Keratinocyte (primary cell): ENCODE data around the gene EPC2. TPM values are rescaled to one million over a fixed set of nuclear protein-coding genes. Genes with fewer than 3 reads are reported as not detected.
A peak's percentile ranks its signal among the peaks of the same experiment; 100 is the strongest.
"Not testable (repeated sequence)": the region's sequence is repeated elsewhere in the genome, so short reads cannot be mapped to it uniquely, and the experiment has no call there.

Experiments used
- DNase-seq: peaks from one replicate; pipeline ENCODE4 v3.0.0-alpha.2; 2011; ENCODE audit warnings: low read depth, missing footprints, low spot score
- FAIRE-seq: peaks from 2 replicates; lab custom pipeline; 2011; peaks lifted over from hg19 to GRCh38; lab: Jason Lieb, UNC
- H2AFZ ChIP-seq: 2 replicates; pipeline ENCODE4 v1.6.0; 2012; ENCODE audit warnings: low read length, control low read depth, inconsistent platforms; ENCODE audit not compliant: control insufficient read depth
- H3K27ac ChIP-seq: 2 replicates; pipeline ENCODE4 v1.5.1; 2011; ENCODE audit warnings: low read length; ENCODE audit not compliant: control insufficient read depth, insufficient read depth
- H3K27me3 ChIP-seq: 3 replicates; pipeline ENCODE4 v1.6.0; 2011; ENCODE audit warnings: low read length; ENCODE audit not compliant: control insufficient read depth, insufficient read depth; ENCODE audit errors: extremely low read depth
- H3K36me3 ChIP-seq, 2 experiments: 2 replicates in 1 of 2; 3 replicates in 1 of 2; pipeline ENCODE4 v1.5.1; 2011; ENCODE audit warnings: low read length in 2 of 2, mild to moderate bottlenecking in 1 of 2; ENCODE audit not compliant: control insufficient read depth in 2 of 2, insufficient read depth in 2 of 2; ENCODE audit errors: extremely low read depth in 1 of 2
- H3K4me1 ChIP-seq: 3 replicates; pipeline ENCODE4 v1.5.1; 2011; ENCODE audit warnings: low read length; ENCODE audit not compliant: control insufficient read depth, insufficient read depth; ENCODE audit errors: extremely low read depth
- H3K4me2 ChIP-seq: 3 replicates; pipeline ENCODE4 v1.6.0; 2011; ENCODE audit warnings: low read depth, low read length; ENCODE audit not compliant: control insufficient read depth, insufficient read depth; ENCODE audit errors: extremely low read depth
- H3K4me3 ChIP-seq, 3 experiments: fragments of 200-600 bp in 1 of 3; sonication (generic) in 1 of 3; 2 replicates in 2 of 3; 3 replicates in 1 of 3; pipeline ENCODE4 v1.5.1; 2011 to 2016; ENCODE audit warnings: low read length in 3 of 3, mild to moderate bottlenecking in 3 of 3, control low read depth in 2 of 3, inconsistent platforms in 1 of 3, low read depth in 1 of 3, mixed read lengths in 1 of 3, mixed run types in 1 of 3, moderate library complexity in 1 of 3; ENCODE audit not compliant: control insufficient read depth in 2 of 3, insufficient read depth in 2 of 3; ENCODE audit errors: extremely low read depth in 1 of 3
- H3K79me2 ChIP-seq: 2 replicates; pipeline ENCODE4 v1.6.0; 2012; ENCODE audit warnings: low read length; ENCODE audit not compliant: control insufficient read depth, insufficient read depth
- H3K9ac ChIP-seq: 3 replicates; pipeline ENCODE4 v1.6.0; 2011; ENCODE audit warnings: low read length; ENCODE audit not compliant: control insufficient read depth, insufficient read depth; ENCODE audit errors: extremely low read depth
- H3K9me1 ChIP-seq: 3 replicates; pipeline ENCODE4 v1.6.0; 2011; ENCODE audit warnings: low read length; ENCODE audit not compliant: control insufficient read depth, insufficient read depth; ENCODE audit errors: extremely low read depth
- H3K9me3 ChIP-seq: 2 replicates; pipeline ENCODE4 v1.5.1; 2012; ENCODE audit warnings: low read depth, low read length; ENCODE audit not compliant: control insufficient read depth
- H4K20me1 ChIP-seq: 3 replicates; pipeline ENCODE4 v1.6.0; 2011; ENCODE audit warnings: low read length; ENCODE audit not compliant: control insufficient read depth, insufficient read depth; ENCODE audit errors: extremely low read depth
- CTCF ChIP-seq, 3 experiments: IDR thresholded peaks in 1 of 3; conservative IDR thresholded peaks in 1 of 3; optimal IDR thresholded peaks in 1 of 3; 2 replicates in 2 of 3; 3 replicates in 1 of 3; pipeline versions ENCODE3 to v1.5.1; 2011; ENCODE audit warnings: low read length in 3 of 3, mild to moderate bottlenecking in 3 of 3, moderate library complexity in 2 of 3, control low read depth in 1 of 3, inconsistent platforms in 1 of 3; ENCODE audit not compliant: insufficient read depth in 2 of 3; ENCODE audit errors: extremely low read depth in 1 of 3
- EZH2 ChIP-seq: IDR thresholded peaks from one replicate; pipeline ENCODE4 v1.6.1; 2012; ENCODE audit warnings: inconsistent platforms, mild to moderate bottlenecking, low read length, moderate library complexity
- dilution Hi-C: fragments of 300-500 bp; cut with MboI; formaldehyde crosslinking; loops from one replicate; pipeline ENCODE4 v1.7.0; 2020; ENCODE audit warnings: low sequenced_read_pairs; ENCODE audit not compliant: extremely low pct_ligation_motif_present
- polyA plus RNA-seq, 5 experiments: library from polyadenylated mRNA; depleted of rRNA in 3 of 5; stranded (reverse) in 3 of 5; stranded (forward) in 1 of 5; unstranded in 1 of 5; fragments of >200 nt; gene quantifications; 1 replicate in 1 of 5; 2 replicates in 3 of 5; 3 replicates in 1 of 5; pipeline versions ENCODE4 v1.2.1 to v1.2.3, GENCODE V29; 2011 to 2012; ENCODE audit warnings: missing spikeins in 2 of 5, low read depth in 1 of 5, low replicate concordance in 1 of 5

The EPC2 gene
- polyA plus RNA-seq, 1 donor (not counting 4 experiments of a cell fraction or from before 2014, with no cell fraction given), result 13.1 TPM

- DNase-seq, result no peak
- Histone ChIP-seq H4K20me1 (peaks cover 7% of the 10 kb centered on the region), H3K9me3 (no peaks in the 10 kb centered on the region)
Observed at GRCh38 chr2:148645539-148646230, 1.1 kb downstream of the EPC2 start.

GRCh38 chr2:148646231-148646559 lies 1.6 kb downstream of the EPC2 start:
- no peak for TF ChIP-seq CTCF (optimal IDR thresholded peaks at IDR 0.05 in 1 of 3, IDR thresholded peaks at IDR 0.05 in 1 of 3, conservative IDR thresholded peaks at IDR 0.05 in 1 of 3; ENCODE audit: extremely low read depth in 1 of 3, insufficient read depth in 2 of 3, low read length in 3 of 3)
- no peak for TF ChIP-seq EZH2
- DNase-seq (no peak), FAIRE-seq (peak; percentile 41)
- dilution Hi-C loops, result no loop called here
- Histone ChIP-seq H3K4me1 (peaks cover 15% of the 10 kb centered on the region), H3K9me3 (no peaks in the 10 kb centered on the region), H3K9ac (peak overlapping the region; percentile 94), H2AFZ (no peak overlapping the region), H3K27me3 (no peaks in the 10 kb centered on the region), H3K4me3 (peak overlapping the region; percentile 76 to 97 (median 93)), H3K36me3 (no peaks in the 10 kb centered on the region), H3K79me2 (peaks cover 58% of the 10 kb centered on the region), H3K9me1 (no peaks in the 10 kb centered on the region), H4K20me1 (peaks cover 8% of the 10 kb centered on the region), H3K27ac (peak overlapping the region; percentile 93), H3K4me2 (peak overlapping the region; percentile 93)

More at GRCh38 chr2:148645539-148646230, 1.1 kb downstream of the EPC2 start:
- H3K36me3 ChIP-seq, result no peaks in the 10 kb centered on the region
- H3K27me3 ChIP-seq, result no peaks in the 10 kb centered on the region
- no peaks in the 10 kb centered on the region for H3K9me1 ChIP-seq
- H3K27ac ChIP-seq, result peak overlapping the region; percentile 93
- H2AFZ ChIP-seq, result peak overlapping the region; percentile 30
- H3K9ac ChIP-seq, result peak overlapping the region; percentile 94
- peaks cover 15% of the 10 kb centered on the region for H3K4me1 ChIP-seq
- H3K4me2 ChIP-seq, result peak overlapping the region; percentile 93
- H3K79me2 ChIP-seq, result peaks cover 53% of the 10 kb centered on the region
- no peak for TF ChIP-seq EZH2
- no peak for TF ChIP-seq CTCF (optimal IDR thresholded peaks at IDR 0.05 in 1 of 3, IDR thresholded peaks at IDR 0.05 in 1 of 3, conservative IDR thresholded peaks at IDR 0.05 in 1 of 3; ENCODE audit: extremely low read depth in 1 of 3, insufficient read depth in 2 of 3, low read length in 3 of 3)
- H3K4me3 ChIP-seq, result peak overlapping the region; percentile 76 to 97 (median 93)
- no peak for FAIRE-seq
- dilution Hi-C loops, result no loop called here

GRCh38 chr2:148647711-148648110 lies 3.2 kb downstream of the EPC2 start:
- H3K9ac ChIP-seq, H4K20me1 ChIP-seq, H3K4me2 ChIP-seq, H3K9me3 ChIP-seq, H3K27ac ChIP-seq, H3K27me3 ChIP-seq, H3K36me3 ChIP-seq, DNase-seq, FAIRE-seq, H3K9me1 ChIP-seq, H2AFZ ChIP-seq, H3K4me3 ChIP-seq, dilution Hi-C loops: not testable (repeated sequence)
- Histone ChIP-seq H3K4me1 (peaks cover 13% of the 10 kb centered on the region), H3K79me2 (peaks cover 72% of the 10 kb centered on the region)
